IPS-18c (cell line): Measurements from ENCODE around the gene MKNK1.

ENCODE experiments used
- H3K4me3 ChIP-seq: 2 replicates; pipeline ENCODE4 v1.7.0; 2013; ENCODE audit warnings: low read depth, mild to moderate bottlenecking, low read length, moderate library complexity; ENCODE audit not compliant: insufficient read depth
- H3K9me3 ChIP-seq: one replicate; pipeline ENCODE4 v1.6.1; 2013; ENCODE audit warnings: mild to moderate bottlenecking, low read length, moderate library complexity; ENCODE audit not compliant: control insufficient read depth, insufficient read depth

The MKNK1 gene

GRCh38 chr1:46525253-46525983 lies 78.7 kb downstream of the MKNK1 start:
- H3K4me3 ChIP-seq, result 0 out of 2 replicates have a peak overlapping the region, but pooled peaks have one; percentile 20
- no peaks in the 10 kb centered on the region for H3K9me3 ChIP-seq

DNA sequence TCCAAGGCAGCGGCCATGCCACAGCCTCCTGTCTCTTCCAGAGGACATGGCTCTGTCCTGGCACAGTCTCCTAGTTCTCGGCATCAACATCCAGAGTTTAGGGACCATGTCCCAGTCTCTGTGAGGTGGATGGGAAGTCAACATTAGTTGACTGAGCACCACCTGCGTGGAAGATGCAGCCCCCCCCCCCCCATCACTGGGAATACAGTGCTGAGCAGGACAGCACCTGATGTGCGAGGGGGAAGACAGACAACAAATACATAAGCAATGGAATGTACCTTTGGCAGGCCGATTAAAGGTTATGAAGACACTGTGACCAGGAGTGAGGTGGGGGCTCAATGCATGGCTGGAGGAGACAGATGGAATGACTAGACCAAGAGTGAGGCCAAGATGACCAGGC lies 79.2 kb downstream of the MKNK1 start:
- no peaks in the 10 kb centered on the region for H3K9me3 ChIP-seq
- 0 out of 2 replicates have a peak overlapping the region, but pooled peaks have one; percentile 20 for H3K4me3 ChIP-seq

DNA sequence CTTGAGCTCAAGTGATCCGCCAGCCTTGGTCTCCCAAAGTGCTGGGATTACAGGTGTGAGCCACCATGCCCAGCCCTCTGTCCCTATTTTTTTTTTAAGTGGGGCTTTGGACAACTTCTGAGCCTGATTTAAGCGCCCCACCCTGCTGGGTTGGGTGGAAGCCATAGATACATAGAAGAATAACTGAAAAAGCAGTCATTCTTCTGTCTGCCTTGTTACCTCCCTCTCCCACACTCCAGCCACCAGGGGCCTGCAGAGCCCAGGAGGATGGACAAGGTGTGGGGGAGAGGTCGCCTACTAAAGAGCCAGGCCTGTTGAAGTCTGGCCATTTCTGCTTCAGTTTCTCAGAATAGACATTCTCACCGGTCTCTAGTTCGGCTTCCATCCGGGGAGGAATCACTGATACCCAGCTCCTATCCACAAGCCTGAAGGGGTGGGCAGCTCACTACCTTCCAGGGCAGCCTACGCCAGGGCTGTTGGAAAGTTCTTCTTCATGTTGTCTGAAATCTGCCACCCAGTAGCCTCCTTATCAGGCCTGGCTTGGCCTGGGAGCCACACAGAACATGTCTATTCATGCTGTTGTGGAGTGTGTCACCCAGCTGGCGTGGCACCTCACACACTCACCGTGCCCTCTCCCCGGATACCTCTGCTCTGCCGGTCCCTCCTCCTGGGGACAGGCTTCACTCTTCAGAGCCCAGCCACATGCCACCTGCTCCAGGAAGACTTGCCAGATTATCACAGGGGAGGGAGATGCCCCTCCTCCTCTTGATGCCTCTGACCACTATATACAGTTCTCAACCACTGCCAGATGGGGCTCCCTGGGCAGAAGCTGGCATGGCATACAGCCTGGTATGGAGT lies 80.3 kb downstream of the MKNK1 start:
- Histone ChIP-seq H3K4me3 (no peak overlapping the region; the same call in 1 of the 2 replicates), H3K9me3 (no peaks in the 10 kb centered on the region)

GRCh38 chr1:46522969-46523320 lies 81.1 kb downstream of the MKNK1 start:
- no peak overlapping the region; the same call in 1 of the 2 replicates for H3K4me3 ChIP-seq
- no peaks in the 10 kb centered on the region for H3K9me3 ChIP-seq

GRCh38 chr1:46522184-46522968 lies 81.7 kb downstream of the MKNK1 start:
- Histone ChIP-seq H3K4me3 (no peak overlapping the region; the same call in 1 of the 2 replicates), H3K9me3 (no peaks in the 10 kb centered on the region)

DNA sequence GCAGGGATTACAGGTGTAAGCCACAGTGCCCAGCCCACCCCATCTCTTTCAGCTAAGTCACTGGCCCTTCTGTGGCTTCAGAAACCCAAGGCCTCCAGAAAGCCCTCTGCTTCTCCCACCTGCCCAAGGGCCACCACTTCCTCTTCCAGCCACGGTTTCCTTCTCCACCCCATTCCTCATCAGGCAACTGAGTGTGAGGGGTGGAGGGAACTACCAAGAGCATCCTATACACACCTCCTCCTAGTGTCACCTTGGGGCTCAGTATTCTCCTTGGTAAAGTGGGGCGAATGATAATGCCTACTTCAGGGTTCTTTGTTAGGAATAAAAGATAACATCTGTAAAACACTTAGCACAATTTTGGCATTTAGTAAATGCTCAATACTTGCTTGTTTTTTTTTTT lies 82.7 kb downstream of the MKNK1 start:
- H3K4me3 ChIP-seq, result no peak overlapping the region

GRCh38 chr1:46520063-46520911 lies 83.8 kb downstream of the MKNK1 start:
- no peak overlapping the region for H3K4me3 ChIP-seq

More for the DNA sequence above, 82.7 kb downstream of the MKNK1 start:
- H3K9me3 ChIP-seq, result no peaks in the 10 kb centered on the region

DNA sequence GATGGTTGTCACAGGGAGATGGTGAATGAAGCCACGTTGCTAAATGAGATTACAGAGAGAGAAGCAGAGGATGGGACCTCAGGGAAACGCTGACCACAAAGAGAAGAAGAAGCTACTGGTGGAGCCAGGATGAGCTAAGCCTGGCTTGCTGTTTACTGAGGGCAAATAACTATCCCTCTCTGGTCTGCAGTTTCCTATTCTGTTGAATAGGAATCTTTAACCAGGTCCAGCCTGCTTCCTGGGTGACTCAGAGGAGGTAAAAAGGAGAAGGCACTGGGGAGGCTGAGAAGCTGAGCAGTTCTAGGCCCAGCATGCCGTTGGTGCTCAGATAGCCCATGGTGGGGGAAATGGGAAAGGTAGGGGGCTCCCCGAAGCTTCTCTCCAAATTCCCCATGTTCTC lies 84.9 kb downstream of the MKNK1 start:
- Histone ChIP-seq H3K9me3 (no peaks in the 10 kb centered on the region), H3K4me3 (no peak overlapping the region)

More at GRCh38 chr1:46520063-46520911, 83.8 kb downstream of the MKNK1 start:
- no peaks in the 10 kb centered on the region for H3K9me3 ChIP-seq

DNA sequence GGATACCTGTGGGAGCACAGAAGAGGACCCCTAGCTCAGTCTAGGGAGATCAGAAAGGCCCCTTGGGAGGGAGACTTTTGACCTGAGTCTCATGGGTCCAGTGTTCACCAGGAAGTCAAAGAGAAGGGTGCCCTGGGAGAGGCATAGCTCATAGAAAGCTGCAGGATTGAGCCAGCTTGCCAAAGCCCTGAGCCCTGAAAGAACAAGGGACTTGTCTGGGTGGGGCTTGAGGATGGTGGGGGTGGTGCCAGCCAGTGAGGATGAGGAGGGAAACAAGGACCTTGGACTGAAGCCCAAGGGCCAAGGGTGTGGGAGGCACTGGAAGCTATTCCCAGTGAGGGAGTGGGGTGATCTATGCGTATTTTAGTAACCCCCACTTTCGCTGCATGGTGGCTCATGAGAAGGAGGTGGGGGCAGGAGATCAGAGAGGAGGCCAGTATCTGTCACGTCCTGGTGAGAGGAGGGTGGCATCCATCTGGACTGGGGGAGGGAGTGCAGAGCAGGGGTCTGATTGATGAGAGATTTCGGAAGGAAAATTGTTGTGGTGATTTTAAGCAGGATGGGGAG lies 86.1 kb downstream of the MKNK1 start:
- H3K9me3 ChIP-seq, result no peaks in the 10 kb centered on the region
- H3K4me3 ChIP-seq, result no peak overlapping the region

DNA sequence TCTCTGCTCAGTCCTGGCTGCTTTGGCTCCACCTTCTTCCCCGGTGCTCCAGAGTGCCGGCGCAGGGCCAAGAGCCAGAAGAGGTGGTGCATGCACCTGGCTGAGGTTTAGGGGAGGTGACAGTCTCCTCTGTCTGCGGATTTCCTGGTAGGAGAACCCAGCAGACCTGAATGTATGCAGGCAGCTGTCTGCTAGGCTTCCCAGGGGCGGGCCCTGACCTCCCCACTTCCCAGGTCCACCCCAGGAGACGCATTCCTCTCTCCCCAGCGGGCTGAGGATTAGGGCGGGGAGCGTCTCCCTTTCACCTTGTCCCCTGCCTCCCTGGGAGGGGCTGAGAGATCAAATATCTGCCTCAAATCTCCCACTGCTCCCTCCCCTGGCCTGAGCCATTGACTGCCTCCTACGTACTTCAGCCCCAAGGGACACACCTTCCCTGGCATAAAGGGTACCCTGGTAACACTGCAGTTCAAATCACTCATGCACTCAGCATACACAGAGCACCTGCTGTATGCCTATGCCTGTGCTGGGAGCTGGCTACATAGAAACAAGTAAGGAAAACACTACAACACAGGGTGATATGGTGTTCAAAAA lies 87.0 kb downstream of the MKNK1 start:
- H3K4me3 ChIP-seq, result no peak overlapping the region

GRCh38 chr1:46516200-46516950 lies 87.7 kb downstream of the MKNK1 start:
- Histone ChIP-seq H3K9me3 (no peaks in the 10 kb centered on the region), H3K4me3 (no peak overlapping the region)

More for the DNA sequence above, 87.0 kb downstream of the MKNK1 start:
- H3K9me3 ChIP-seq, result no peaks in the 10 kb centered on the region

DNA sequence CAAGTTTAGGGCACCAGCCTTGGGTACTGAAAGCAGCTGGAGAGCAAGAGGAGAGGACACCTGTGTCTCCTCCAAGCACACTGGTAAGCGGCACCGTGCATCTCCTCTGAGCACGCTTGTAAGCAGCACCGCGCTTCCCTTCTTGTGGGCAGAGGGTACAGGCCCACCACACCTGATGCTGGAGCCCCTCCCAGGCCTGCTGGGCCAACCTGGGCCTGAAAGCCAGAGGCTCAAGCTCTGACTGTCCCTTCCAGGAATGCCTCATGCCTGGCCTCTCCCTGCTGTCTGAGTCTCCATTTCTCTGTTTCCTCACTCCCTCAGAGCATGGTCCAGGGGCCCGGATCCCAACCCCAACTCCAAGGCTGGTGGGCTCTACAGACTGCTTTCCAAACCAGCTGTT lies 88.5 kb downstream of the MKNK1 start:
- H3K9me3 ChIP-seq, result no peaks in the 10 kb centered on the region
- H3K4me3 ChIP-seq, result no peak overlapping the region

DNA sequence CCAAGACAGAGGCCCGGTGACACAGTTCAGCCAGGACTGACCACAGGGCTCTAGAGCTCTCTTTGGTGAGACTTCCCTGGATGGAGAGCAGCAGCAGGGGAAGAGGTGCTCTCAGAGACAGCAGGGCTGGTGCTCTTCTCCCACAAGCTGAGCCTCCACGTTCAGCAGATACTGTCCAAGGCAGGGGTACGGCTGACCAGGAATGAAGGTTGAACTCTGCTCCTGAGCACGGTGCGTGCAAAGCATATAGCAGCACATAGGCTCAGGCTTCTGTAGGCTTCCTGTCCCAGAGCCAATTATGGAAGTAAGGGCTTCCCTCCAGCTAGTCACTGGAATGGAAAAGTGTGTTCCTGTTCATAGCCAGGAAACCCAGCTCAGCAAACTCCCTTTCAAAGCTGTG lies 90.5 kb downstream of the MKNK1 start:
- no peak overlapping the region for H3K4me3 ChIP-seq
- H3K9me3 ChIP-seq, result no peaks in the 10 kb centered on the region

- Histone ChIP-seq H3K4me3 (no peak overlapping the region), H3K9me3 (no peaks in the 10 kb centered on the region)
These were observed 91.3 kb downstream of the MKNK1 start for GRCh38 chr1:46512792-46513190.

DNA sequence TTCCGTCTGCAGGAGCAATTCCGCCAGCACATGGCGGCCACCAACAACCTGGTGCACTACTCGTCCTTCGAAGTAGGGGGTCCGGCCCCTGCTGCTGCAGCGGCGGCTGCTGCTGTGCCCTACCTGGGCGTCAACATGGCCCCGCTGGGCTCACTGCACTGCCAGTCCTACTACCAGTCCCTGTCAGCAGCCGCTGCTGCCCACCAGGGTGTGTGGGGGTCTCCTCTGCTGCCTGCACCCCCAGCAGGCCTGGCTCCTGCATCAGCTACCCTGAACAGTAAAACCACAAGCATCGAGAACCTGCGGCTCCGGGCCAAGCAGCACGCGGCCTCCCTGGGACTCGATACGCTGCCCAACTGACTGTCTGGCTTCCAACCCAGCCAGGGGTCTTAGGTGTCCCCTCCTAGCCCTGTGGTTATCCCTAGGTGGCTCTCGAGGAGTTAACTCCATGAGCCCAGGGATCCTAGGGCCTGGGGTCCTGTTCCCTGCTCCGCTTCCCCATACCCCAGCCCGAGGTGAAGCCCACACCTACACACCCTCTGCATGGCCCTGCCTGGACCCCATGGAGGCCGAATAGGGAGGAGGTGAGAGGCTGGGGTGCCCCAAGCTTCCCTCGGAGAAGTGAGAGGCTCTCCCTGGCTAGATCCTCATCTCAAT lies 91.8 kb downstream of the MKNK1 start:
- H3K4me3 ChIP-seq, result no peak overlapping the region
- no peaks in the 10 kb centered on the region for H3K9me3 ChIP-seq
